Epithelial cell of esophagus (primary cell): ENCODE data around the gene BCL2L12.

Experiments used
- DNase-seq: peaks from one replicate; pipeline ENCODE4 v3.0.0; 2010; ENCODE audit warnings: low read depth
- H3K4me3 ChIP-seq: 2 replicates; pipeline ENCODE4 v1.5.1; 2011; ENCODE audit warnings: mild to moderate bottlenecking, low read length, control low read depth
- CTCF ChIP-seq: IDR thresholded peaks from 2 replicates; pipeline ENCODE4 v1.5.1; 2011; ENCODE audit warnings: low read depth, mild to moderate bottlenecking, low read length, control low read depth, inconsistent platforms; ENCODE audit not compliant: insufficient read depth; ENCODE audit errors: missing control alignments

BCL2L12 gene

GRCh38 chr19:49699364-49699763, 33.6 kb downstream of the BCL2L12 start:
- DNase-seq = no peak
- TF ChIP-seq CTCF = no peak
- no peak overlapping the region for H3K4me3 ChIP-seq

GRCh38 chr19:49700563-49700962, 34.8 kb downstream of the BCL2L12 start:
- no peak for DNase-seq
- TF ChIP-seq CTCF = no peak
- H3K4me3 ChIP-seq = no peak overlapping the region

GRCh38 chr19:49701271-49701786, 35.6 kb downstream of the BCL2L12 start:
- no peak for DNase-seq
- H3K4me3 ChIP-seq = no peak overlapping the region
- TF ChIP-seq CTCF = no peak

- H3K4me3 ChIP-seq = no peak overlapping the region
These were observed 39.3 kb downstream of the BCL2L12 start for GRCh38 chr19:49704888-49705642.

GRCh38 chr19:49705919-49706318, 40.2 kb downstream of the BCL2L12 start:
- DNase-seq = no peak
- no peak for TF ChIP-seq CTCF
- H3K4me3 ChIP-seq = no peak overlapping the region

More at GRCh38 chr19:49704888-49705642, 39.3 kb downstream of the BCL2L12 start:
- TF ChIP-seq CTCF = no peak
- DNase-seq = no peak

GRCh38 chr19:49710372-49710951, 44.7 kb downstream of the BCL2L12 start:
- DNase-seq = no peak
- TF ChIP-seq CTCF = no peak
- H3K4me3 ChIP-seq = no peak overlapping the region
